LoVo (cell line): ENCODE results near the gene ZNF735.
"Not testable (repeated sequence)": the region's sequence is repeated elsewhere in the genome, so short reads cannot be mapped to it uniquely, and the experiment has no call there.

Source experiments
- DNase-seq: peaks from one replicate; pipeline ENCODE4 v3.0.0-alpha.2; 2016; ENCODE audit warnings: low spot score

Gene ZNF735

GRCh38 chr7:64206903-64207302, at the start of gene ZNF735:
Gene ZNF735 (plus strand): TSS chr7:64207203. CDS start chr7:64207203, 0 bp downstream.
- DNase-seq: no peak

- DNase-seq: not testable (repeated sequence)
These were observed 36.0 kb upstream of the ZNF735 start for GRCh38 chr7:64170974-64171373.

GRCh38 chr7:64174328-64174727, 32.7 kb upstream of the ZNF735 start:
- no peak for DNase-seq

GRCh38 chr7:64174941-64175340, 32.1 kb upstream of the ZNF735 start:
- no peak for DNase-seq

GRCh38 chr7:64180989-64181388, 26.0 kb upstream of the ZNF735 start:
- no peak for DNase-seq

GRCh38 chr7:64181586-64181985, 25.4 kb upstream of the ZNF735 start:
- no peak for DNase-seq

- no peak for DNase-seq
These were observed 24.8 kb upstream of the ZNF735 start for GRCh38 chr7:64182036-64182790.

GRCh38 chr7:64183126-64183742, 23.8 kb upstream of the ZNF735 start:
- no peak for DNase-seq

GRCh38 chr7:64183827-64184372, 23.1 kb upstream of the ZNF735 start:
- DNase-seq: no peak

GRCh38 chr7:64184376-64184775, 22.6 kb upstream of the ZNF735 start:
- DNase-seq: no peak

- DNase-seq: no peak
These were observed 19.6 kb upstream of the ZNF735 start for GRCh38 chr7:64187408-64187807.

- no peak for DNase-seq
These were observed 14.8 kb upstream of the ZNF735 start for GRCh38 chr7:64192148-64192704.

GRCh38 chr7:64192775-64193174, 14.2 kb upstream of the ZNF735 start:
- no peak for DNase-seq

GRCh38 chr7:64219710-64220298, 12.8 kb downstream of the ZNF735 start:
- DNase-seq: not testable (repeated sequence)

GRCh38 chr7:64223366-64223765, 16.4 kb downstream of the ZNF735 start:
- no peak for DNase-seq

- not testable (repeated sequence) for DNase-seq
These were observed 21.2 kb downstream of the ZNF735 start, which contains the start of gene ZNF679 for GRCh38 chr7:64228174-64228573. Gene ZNF679 (plus strand): TSS chr7:64228474. CDS start chr7:64249118, 20,644 bp downstream.

GRCh38 chr7:64266341-64266919, 59.4 kb downstream of the ZNF735 start:
- DNase-seq: no peak
